Activated T-helper 1 cell treated with anti-CD3 and anti-CD28 coated beads, Interleukin-12 subunit alpha, Interleukin-12 subunit beta, Interleukin-2, Interleukin-4 antibody, amounts not matched to agents 30 ng/mL and 10 ng/mL and 1 ng/mL, durations not matched to agents 14 hours and 24 hours and 36 hours (primary cell): Measurements from ENCODE around the gene ZNF710. TPM values are rescaled to one million over a fixed set of nuclear protein-coding genes. Genes with fewer than 3 reads are reported as not detected.
A peak's percentile ranks its signal among the peaks of the same experiment; 100 is the strongest.
"Not testable (repeated sequence)": the region's sequence is repeated elsewhere in the genome, so short reads cannot be mapped to it uniquely, and the experiment has no call there.

Experiments used
- DNase-seq: peaks from one replicate; pipeline ENCODE4 v3.0.0; 2021; ENCODE audit warnings: low spot score
- H3K27ac Mint-ChIP-seq: one replicate; pipeline ENCODE4 v1.8.0; 2021; ENCODE audit warnings: mild to moderate bottlenecking, mixed read lengths
- H3K27me3 Mint-ChIP-seq: one replicate; pipeline ENCODE4 v1.8.0; 2022; ENCODE audit warnings: mild to moderate bottlenecking, moderate library complexity, mixed read lengths; ENCODE audit not compliant: insufficient read depth
- H3K36me3 Mint-ChIP-seq: one replicate; pipeline ENCODE4 v1.8.0; 2021; ENCODE audit warnings: low read depth, mixed read lengths
- H3K4me1 Mint-ChIP-seq: one replicate; pipeline ENCODE4 v1.8.0; 2021; ENCODE audit warnings: low read depth, mixed read lengths
- H3K4me3 Mint-ChIP-seq: one replicate; pipeline ENCODE4 v1.8.0; 2021; ENCODE audit warnings: mild to moderate bottlenecking, moderate library complexity, mixed read lengths
- H3K9me3 Mint-ChIP-seq: one replicate; pipeline ENCODE4 v1.8.0; 2021; ENCODE audit warnings: mixed read lengths
- intact Hi-C: fragments of 100-400 bp; cut with micrococcal nuclease; formaldehyde crosslinking; loops from one replicate; pipeline ENCODE4 v1.15.1; 2024
- total RNA-seq: library from RNA; stranded (reverse); gene quantifications from 2 replicates; pipeline ENCODE4 v1.2.3, GENCODE V29; 2022

ZNF710 gene
- 22.6 and 23.1 TPM in 2 replicates for total RNA-seq

GRCh38 chr15:90001062-90001682, at the start of gene ZNF710:
TSS of gene ZNF710 (plus strand) at chr15:90001324. CDS start at chr15:90067138, 65,814 bp downstream.
- H3K27me3 Mint-ChIP-seq = peaks cover 11% of the 10 kb centered on the region
- DNase-seq = no peak
- H3K27ac Mint-ChIP-seq = peak within 1 kb of the TSS; percentile 95
- intact Hi-C loops = loop anchor here (1.0 to 5.0 kb wide), 5 partner anchors 37 to 1379 kb away; partner anchors contain the start of genes AEN, AP3S2 and MESP1
- H3K4me3 Mint-ChIP-seq = peak within 1 kb of the TSS; percentile 96
- H3K4me1 Mint-ChIP-seq = peaks cover 46% of the 10 kb centered on the region
- H3K9me3 Mint-ChIP-seq = no peaks in the 10 kb centered on the region
- peaks cover 9% of the 10 kb centered on the region for H3K36me3 Mint-ChIP-seq

GRCh38 chr15:89954541-89954940, 46.6 kb upstream of the ZNF710 start:
- Mint-ChIP-seq H3K4me3 (no peak overlapping the region), H3K27me3 (peaks cover 5% of the 10 kb centered on the region), H3K36me3 (no peaks in the 10 kb centered on the region), H3K9me3 (no peaks in the 10 kb centered on the region), H3K4me1 (no peaks in the 10 kb centered on the region), H3K27ac (no peak overlapping the region)
- intact Hi-C loops = no loop called here
- no peak for DNase-seq

- DNase-seq, H3K27ac Mint-ChIP-seq, intact Hi-C loops, H3K9me3 Mint-ChIP-seq, H3K27me3 Mint-ChIP-seq, H3K36me3 Mint-ChIP-seq, H3K4me3 Mint-ChIP-seq, H3K4me1 Mint-ChIP-seq: not testable (repeated sequence)
Observed at GRCh38 chr15:89955449-89955998, 45.6 kb upstream of the ZNF710 start.

- Mint-ChIP-seq H3K36me3 (no peaks in the 10 kb centered on the region), H3K4me3 (no peak overlapping the region), H3K27ac (no peak overlapping the region), H3K9me3 (no peaks in the 10 kb centered on the region), H3K4me1 (no peaks in the 10 kb centered on the region), H3K27me3 (no peaks in the 10 kb centered on the region)
- intact Hi-C loops = no loop called here
- DNase-seq = no peak
Observed at GRCh38 chr15:89958107-89958805, 42.9 kb upstream of the ZNF710 start.

- Mint-ChIP-seq H3K4me3 (no peak overlapping the region), H3K4me1 (no peaks in the 10 kb centered on the region)
Observed at GRCh38 chr15:89963301-89964231, 37.6 kb upstream of the ZNF710 start.

GRCh38 chr15:89964232-89964954, 36.7 kb upstream of the ZNF710 start:
- no peaks in the 10 kb centered on the region for H3K36me3 Mint-ChIP-seq
- H3K27me3 Mint-ChIP-seq = peaks cover 12% of the 10 kb centered on the region
- H3K27ac Mint-ChIP-seq = no peak overlapping the region
- no peak for DNase-seq
- H3K4me3 Mint-ChIP-seq = no peak overlapping the region
- no peaks in the 10 kb centered on the region for H3K4me1 Mint-ChIP-seq
- no peaks in the 10 kb centered on the region for H3K9me3 Mint-ChIP-seq
- intact Hi-C loops = no loop called here

More at GRCh38 chr15:89963301-89964231, 37.6 kb upstream of the ZNF710 start:
- intact Hi-C loops = no loop called here
- no peaks in the 10 kb centered on the region for H3K9me3 Mint-ChIP-seq
- H3K27me3 Mint-ChIP-seq = peaks cover 10% of the 10 kb centered on the region
- DNase-seq = no peak
- H3K27ac Mint-ChIP-seq = no peak overlapping the region
- no peaks in the 10 kb centered on the region for H3K36me3 Mint-ChIP-seq

GRCh38 chr15:89967881-89968280, 33.2 kb upstream of the ZNF710 start:
- Mint-ChIP-seq H3K9me3 (no peaks in the 10 kb centered on the region), H3K4me3 (no peak overlapping the region), H3K36me3 (no peaks in the 10 kb centered on the region), H3K27me3 (peaks cover 18% of the 10 kb centered on the region), H3K27ac (no peak overlapping the region), H3K4me1 (no peaks in the 10 kb centered on the region)
- no peak for DNase-seq
- intact Hi-C loops = no loop called here

- intact Hi-C loops = loop anchor here (5.0 kb wide), 1 partner anchor 34 kb away; no protein-coding TSS in a partner anchor
- Mint-ChIP-seq H3K36me3 (no peaks in the 10 kb centered on the region), H3K9me3 (no peaks in the 10 kb centered on the region), H3K27me3 (peaks cover 17% of the 10 kb centered on the region), H3K4me1 (no peaks in the 10 kb centered on the region), H3K4me3 (no peak overlapping the region), H3K27ac (no peak overlapping the region)
- peak; percentile 16 for DNase-seq
Observed at GRCh38 chr15:89971592-89971997, 29.5 kb upstream of the ZNF710 start.

- Mint-ChIP-seq H3K9me3 (no peaks in the 10 kb centered on the region), H3K4me3 (no peak overlapping the region), H3K4me1 (no peaks in the 10 kb centered on the region), H3K36me3 (no peaks in the 10 kb centered on the region), H3K27me3 (peaks cover 16% of the 10 kb centered on the region), H3K27ac (no peak overlapping the region)
- no peak for DNase-seq
- intact Hi-C loops = loop anchor here (5.0 kb wide), 1 partner anchor 35 kb away; no protein-coding TSS in a partner anchor
Observed at GRCh38 chr15:89972085-89972484, 29.0 kb upstream of the ZNF710 start.

- no peaks in the 10 kb centered on the region for H3K9me3 Mint-ChIP-seq
- DNase-seq = no peak
- intact Hi-C loops = no loop called here
- H3K4me1 Mint-ChIP-seq = no peaks in the 10 kb centered on the region
- H3K27me3 Mint-ChIP-seq = peaks cover 3% of the 10 kb centered on the region
- H3K36me3 Mint-ChIP-seq = no peaks in the 10 kb centered on the region
- no peak overlapping the region for H3K4me3 Mint-ChIP-seq
- no peak overlapping the region for H3K27ac Mint-ChIP-seq
Observed at GRCh38 chr15:89975482-89976245, 25.5 kb upstream of the ZNF710 start.

GRCh38 chr15:89976246-89976600, 24.9 kb upstream of the ZNF710 start:
- H3K4me3 Mint-ChIP-seq = no peak overlapping the region
- no peak overlapping the region for H3K27ac Mint-ChIP-seq
- H3K27me3 Mint-ChIP-seq = peaks cover 1% of the 10 kb centered on the region
- intact Hi-C loops = no loop called here
- no peak for DNase-seq
- no peaks in the 10 kb centered on the region for H3K36me3 Mint-ChIP-seq
- H3K4me1 Mint-ChIP-seq = no peaks in the 10 kb centered on the region
- no peaks in the 10 kb centered on the region for H3K9me3 Mint-ChIP-seq
